Tibial nerve (tissue), 4 donors: ENCODE results near the gene SLC6A2. TPM values are rescaled to one million over a fixed set of nuclear protein-coding genes. Genes with fewer than 3 reads are reported as not detected.

Experiments
- DNase-seq, 2 donors: peaks; one replicate each; pipeline ENCODE4 v3.0.0-alpha.2; 2019; ENCODE audit warnings: low spot score in 2 of 2
- H3K27ac ChIP-seq, 4 donors: fragments of 200-600 bp; sonication (generic) in 3 of 4; one replicate each; pipeline ENCODE4 v1.5.1; 2017 to 2019; ENCODE audit warnings: mild to moderate bottlenecking in 1 of 4
- H3K27me3 ChIP-seq, 2 donors: fragments of 200-600 bp; sonication (generic) in 1 of 2; one replicate each; pipeline versions ENCODE4 v1.5.1 to v1.6.0; 2017 to 2019
- H3K36me3 ChIP-seq, 3 donors: fragments of 200-600 bp; sonication (generic); one replicate each; pipeline ENCODE4 v1.5.1; 2018 to 2019
- H3K4me1 ChIP-seq, 4 donors: fragments of 200-600 bp; sonication (generic) in 3 of 4; one replicate each; pipeline ENCODE4 v1.5.1; 2017 to 2019
- H3K4me3 ChIP-seq, 4 donors: fragments of 200-600 bp; sonication (generic) in 3 of 4; one replicate each; pipeline ENCODE4 v1.5.1; 2017 to 2019; ENCODE audit warnings: mild to moderate bottlenecking in 1 of 4, moderate library complexity in 1 of 4
- H3K9me3 ChIP-seq, 4 donors: fragments of 200-600 bp; sonication (generic) in 3 of 4; one replicate each; pipeline ENCODE4 v1.5.1; 2017 to 2019
- EP300 ChIP-seq, 2 donors: sonication (generic); formaldehyde crosslinking; IDR thresholded peaks; one replicate each; pipeline ENCODE4 v1.6.1; 2017; ENCODE audit warnings: antibody characterized with exemption in 2 of 2, mild to moderate bottlenecking in 1 of 2
- POLR2A ChIP-seq, 2 donors: fragments of 450-650 bp; IDR thresholded peaks; one replicate each; pipeline ENCODE4 v1.6.1; 2017; ENCODE audit warnings: antibody characterized with exemption in 2 of 2, mild to moderate bottlenecking in 2 of 2, moderate library complexity in 2 of 2
- WGBS, 2 donors: methylation state at CpG; one replicate each; pipeline ENCODE4 v1.1.5; 2018; 5-methylcytosine and 5-hydroxymethylcytosine counted together
- total RNA-seq, 4 donors: library from RNA; depleted of rRNA; stranded (reverse); fragments of >200 nt; gene quantifications; one replicate each; pipeline ENCODE4 v1.1.0, GENCODE V29; 2016
- TF ChIP-seq, protein P1 (sequence below), 5 experiments: fragments of 200-600 bp in 3 of 5; fragments of 450-650 bp in 2 of 5; sonication (generic) in 3 of 5; IDR thresholded peaks; one replicate each; pipeline ENCODE4 v1.5.1; 2016 to 2019; ENCODE audit warnings: antibody characterized with exemption in 5 of 5, mild to moderate bottlenecking in 3 of 5, moderate library complexity in 2 of 5

SLC6A2 gene
- total RNA-seq, 4 donors from 2014 or later: 0.22 to 0.59 (median 0.30) TPM; not detected in 1

DNA sequence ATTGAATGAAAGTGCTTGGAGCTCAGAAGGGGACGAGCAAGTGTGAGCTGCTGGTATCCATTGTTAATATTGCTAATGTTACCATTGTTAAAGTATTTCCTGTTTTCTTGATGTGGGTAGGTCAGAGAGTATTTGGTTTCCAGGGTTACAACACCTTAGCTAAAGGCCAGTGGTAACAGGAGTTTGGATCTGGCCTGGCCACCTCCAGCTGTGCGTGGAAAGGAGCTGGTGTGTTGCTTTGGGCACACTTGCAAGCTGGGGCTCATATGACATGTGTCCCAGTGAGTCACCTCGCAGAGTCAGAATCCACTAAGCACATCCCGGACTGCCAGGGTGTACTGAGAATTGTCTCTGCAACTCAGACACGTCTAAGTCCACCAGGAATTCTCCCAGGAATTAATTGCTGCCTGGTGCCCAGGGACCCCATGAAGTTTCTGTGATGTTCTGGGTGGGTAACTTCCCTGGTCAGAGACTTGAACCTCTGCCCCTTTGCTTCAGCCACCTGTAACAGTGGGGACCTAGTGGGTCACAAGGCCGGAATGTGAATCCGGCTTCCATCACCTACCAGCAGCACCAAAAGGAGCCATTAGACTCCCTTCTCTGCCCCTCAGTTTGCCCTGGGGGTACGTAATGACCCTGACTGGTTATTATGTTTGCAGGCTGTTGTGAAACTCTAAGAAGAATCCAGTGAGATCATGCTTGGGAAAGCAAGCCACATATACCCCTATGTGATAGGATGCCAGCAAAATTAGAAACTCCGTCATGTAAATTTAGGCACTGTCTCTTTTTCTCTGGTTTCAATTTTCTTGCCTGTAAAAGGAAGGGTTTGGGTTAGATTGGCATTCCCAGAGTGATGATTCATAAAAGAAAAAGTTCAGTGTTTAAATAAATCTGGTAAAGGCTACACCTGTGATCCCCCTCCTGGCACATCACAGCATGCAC, 12.8 kb downstream of the SLC6A2 start:
- TF ChIP-seq, protein P1, sequence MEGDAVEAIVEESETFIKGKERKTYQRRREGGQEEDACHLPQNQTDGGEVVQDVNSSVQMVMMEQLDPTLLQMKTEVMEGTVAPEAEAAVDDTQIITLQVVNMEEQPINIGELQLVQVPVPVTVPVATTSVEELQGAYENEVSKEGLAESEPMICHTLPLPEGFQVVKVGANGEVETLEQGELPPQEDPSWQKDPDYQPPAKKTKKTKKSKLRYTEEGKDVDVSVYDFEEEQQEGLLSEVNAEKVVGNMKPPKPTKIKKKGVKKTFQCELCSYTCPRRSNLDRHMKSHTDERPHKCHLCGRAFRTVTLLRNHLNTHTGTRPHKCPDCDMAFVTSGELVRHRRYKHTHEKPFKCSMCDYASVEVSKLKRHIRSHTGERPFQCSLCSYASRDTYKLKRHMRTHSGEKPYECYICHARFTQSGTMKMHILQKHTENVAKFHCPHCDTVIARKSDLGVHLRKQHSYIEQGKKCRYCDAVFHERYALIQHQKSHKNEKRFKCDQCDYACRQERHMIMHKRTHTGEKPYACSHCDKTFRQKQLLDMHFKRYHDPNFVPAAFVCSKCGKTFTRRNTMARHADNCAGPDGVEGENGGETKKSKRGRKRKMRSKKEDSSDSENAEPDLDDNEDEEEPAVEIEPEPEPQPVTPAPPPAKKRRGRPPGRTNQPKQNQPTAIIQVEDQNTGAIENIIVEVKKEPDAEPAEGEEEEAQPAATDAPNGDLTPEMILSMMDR (IDR thresholded peaks at IDR 0.05): no peak
- TF ChIP-seq EP300 (IDR thresholded peaks at IDR 0.05): no peak
- no peak for TF ChIP-seq POLR2A (IDR thresholded peaks at IDR 0.05)
- H3K27me3 ChIP-seq: no peaks in the 10 kb centered on the region
- H3K4me3 ChIP-seq: no peak overlapping the region
- WGBS, 2 donors: 70 to 71% methylated on average over 9 of the region's 9 CpGs
- H3K9me3 ChIP-seq: no peaks in the 10 kb centered on the region
- H3K4me1 ChIP-seq: peaks cover 0 to 3% (median 0%) of the 10 kb centered on the region in 4 donors
- no peak overlapping the region for H3K27ac ChIP-seq
- H3K36me3 ChIP-seq: no peaks in the 10 kb centered on the region
- no peak for DNase-seq

DNA sequence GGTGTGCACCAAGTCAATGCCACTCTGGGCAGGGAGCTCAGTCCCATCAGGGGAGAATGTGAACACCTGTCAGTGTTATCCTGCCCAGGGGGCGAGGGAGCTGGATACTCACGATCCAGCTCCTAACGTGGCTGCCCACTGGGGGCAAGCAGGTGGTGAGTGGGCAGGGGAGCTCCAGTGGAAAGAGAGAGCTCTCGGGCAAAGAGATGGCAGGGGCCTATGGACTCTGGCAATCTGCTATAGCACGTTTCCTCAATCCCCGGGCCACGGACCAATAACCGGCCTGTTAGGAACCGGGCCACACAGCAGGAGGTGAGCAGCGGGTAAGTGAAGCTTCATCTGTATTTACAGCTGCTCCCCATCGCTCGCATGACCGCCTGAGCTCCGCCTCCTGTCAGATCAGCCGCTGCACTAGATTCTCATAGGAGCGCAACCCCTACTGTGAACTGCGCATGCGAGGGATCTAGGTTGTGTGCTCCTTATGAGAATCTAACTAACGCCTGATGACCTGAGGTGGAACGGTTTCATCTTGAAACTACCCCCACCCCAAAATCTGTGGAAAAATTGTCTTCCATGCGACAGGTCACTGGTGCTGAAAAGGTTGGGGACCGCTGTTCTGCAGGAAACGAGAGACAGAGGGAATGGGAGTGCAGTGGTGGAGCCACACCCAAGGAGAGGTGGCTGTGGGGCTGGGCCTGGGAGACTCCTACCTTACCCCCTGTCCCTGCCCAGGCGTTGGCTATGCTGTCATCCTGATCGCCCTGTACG, 15.6 kb downstream of the SLC6A2 start:
- no peaks in the 10 kb centered on the region for H3K9me3 ChIP-seq
- TF ChIP-seq EP300 (IDR thresholded peaks at IDR 0.05): no peak
- no peaks in the 10 kb centered on the region for H3K36me3 ChIP-seq
- no peak overlapping the region for H3K27ac ChIP-seq
- 88 to 91% methylated on average over 21 to 26 of the region's 26 CpGs for WGBS, 2 donors
- no peaks in the 10 kb centered on the region for H3K27me3 ChIP-seq
- no peak for DNase-seq
- peaks cover 0 to 3% (median 0%) of the 10 kb centered on the region in 4 donors for H3K4me1 ChIP-seq
- no peak overlapping the region for H3K4me3 ChIP-seq

DNA sequence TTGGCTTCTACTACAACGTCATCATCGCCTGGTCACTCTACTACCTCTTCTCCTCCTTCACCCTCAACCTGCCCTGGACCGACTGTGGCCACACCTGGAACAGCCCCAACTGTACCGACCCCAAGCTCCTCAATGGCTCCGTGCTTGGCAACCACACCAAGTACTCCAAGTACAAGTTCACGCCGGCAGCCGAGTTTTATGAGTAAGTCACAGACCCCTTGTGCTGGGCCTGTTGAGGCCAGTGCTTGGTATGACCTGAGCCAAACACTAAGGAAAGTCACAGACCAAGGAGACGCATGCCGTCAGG, 16.1 kb downstream of the SLC6A2 start:
- Histone ChIP-seq H3K27ac (no peak overlapping the region), H3K36me3 (no peaks in the 10 kb centered on the region), H3K9me3 (no peaks in the 10 kb centered on the region), H3K27me3 (no peaks in the 10 kb centered on the region), H3K4me1 (peaks cover 0 to 3% (median 0%) of the 10 kb centered on the region in 4 donors), H3K4me3 (no peak overlapping the region)
- TF ChIP-seq, protein P1 (IDR thresholded peaks at IDR 0.05): no peak
- no peak for TF ChIP-seq EP300 (IDR thresholded peaks at IDR 0.05)
- no peak for TF ChIP-seq POLR2A (IDR thresholded peaks at IDR 0.05)
- DNase-seq: no peak
- 89 to 91% methylated on average over 10 of the region's 10 CpGs for WGBS, 2 donors

DNA sequence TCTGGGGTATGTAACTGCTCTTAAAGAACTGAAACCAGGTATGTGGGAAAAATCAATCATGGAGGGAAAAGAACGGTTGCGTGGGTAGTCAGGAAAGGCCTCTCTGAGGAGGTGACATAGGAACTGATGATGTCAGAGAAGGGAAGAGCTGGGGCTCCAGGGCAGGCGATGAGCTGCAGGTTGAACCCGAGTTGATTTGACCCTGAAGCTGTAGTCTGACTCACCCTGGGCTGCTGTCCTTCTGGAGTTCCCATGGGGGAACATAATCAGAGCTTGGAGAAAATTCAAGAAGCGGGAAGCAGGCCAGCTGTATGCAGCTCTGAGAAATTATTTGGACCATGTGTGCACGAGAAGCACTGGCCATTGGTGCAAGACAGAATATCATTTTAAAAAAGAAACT, 16.7 kb downstream of the SLC6A2 start:
- 53 to 54% methylated on average over 6 of the region's 6 CpGs for WGBS, 2 donors
- H3K4me1 ChIP-seq: peaks cover 0 to 3% (median 0%) of the 10 kb centered on the region in 4 donors
- H3K27me3 ChIP-seq: no peaks in the 10 kb centered on the region
- TF ChIP-seq EP300 (IDR thresholded peaks at IDR 0.05) (no peak), POLR2A (IDR thresholded peaks at IDR 0.05) (no peak)
- TF ChIP-seq, protein P1 (IDR thresholded peaks at IDR 0.05): no peak
- DNase-seq: peak; percentile 25 to 28
- no peaks in the 10 kb centered on the region for H3K9me3 ChIP-seq
- no peak overlapping the region for H3K27ac ChIP-seq
- H3K4me3 ChIP-seq: no peak overlapping the region
- H3K36me3 ChIP-seq: no peaks in the 10 kb centered on the region

DNA sequence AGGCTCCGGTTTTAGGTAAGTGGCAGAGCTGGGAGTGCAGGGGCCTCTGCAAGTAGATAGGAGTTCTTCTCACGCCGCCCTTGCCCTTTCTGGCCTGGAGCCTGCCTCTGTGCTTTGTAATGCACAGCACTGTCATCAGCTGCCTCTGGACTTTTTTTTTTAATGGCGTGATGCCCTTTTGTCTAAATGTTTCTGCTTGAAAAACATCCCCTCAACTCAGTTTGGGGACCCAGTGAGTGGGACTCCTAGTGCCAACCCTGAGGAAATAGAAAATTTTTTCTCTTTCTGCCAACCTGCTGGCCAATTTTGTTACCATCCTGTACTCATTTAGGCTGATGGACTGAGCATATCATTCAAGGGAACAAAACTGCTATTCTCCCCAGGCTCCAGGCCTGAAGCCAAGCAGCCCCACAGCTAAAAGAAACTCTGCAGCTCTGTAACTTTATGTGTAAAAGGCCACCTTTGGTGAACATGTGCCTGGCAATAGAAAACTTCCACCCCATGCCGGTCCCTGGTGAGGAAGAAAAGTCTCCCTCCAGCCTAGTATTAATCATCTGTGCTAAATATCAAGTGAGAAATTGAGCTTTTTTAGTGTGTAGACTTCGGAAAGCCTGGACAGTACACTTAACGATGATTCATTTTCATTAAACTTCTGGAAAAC, 22.5 kb downstream of the SLC6A2 start:
- no peak for DNase-seq
- WGBS, 2 donors: 41 to 49% methylated on average over 7 of the region's 7 CpGs
- TF ChIP-seq EP300 (IDR thresholded peaks at IDR 0.05) (no peak), POLR2A (IDR thresholded peaks at IDR 0.05) (no peak)
- TF ChIP-seq, protein P1 (IDR thresholded peaks at IDR 0.05): no peak
- Histone ChIP-seq H3K9me3 (no peaks in the 10 kb centered on the region), H3K36me3 (no peaks in the 10 kb centered on the region), H3K27me3 (no peaks in the 10 kb centered on the region), H3K27ac (peak overlapping the region in 2 of 4 donors; percentile 29 to 69), H3K4me3 (no peak overlapping the region), H3K4me1 (peaks cover 0 to 12% (median 0%) of the 10 kb centered on the region in 4 donors)
